Motor neuron (in vitro differentiated cells): ENCODE results near the gene PTPRK. TPM values are rescaled to one million over a fixed set of nuclear protein-coding genes. Genes with fewer than 3 reads are reported as not detected.

ENCODE experiments used
- ATAC-seq, 8 experiments: fragments of 200-7000 bp; cut with Tn5 transposase; replicated peaks in 6 of 8; 2 replicates each; pipeline ENCODE4 v1.8.0; 2021; ENCODE audit warnings: mild to moderate bottlenecking in 8 of 8, moderate library complexity in 8 of 8
- H3K27ac ChIP-seq, 2 donors: fragments of 250-450 bp; sonication (Bioruptor Pico); 2 replicates each; pipeline ENCODE4 v1.9.0; 2021; ENCODE audit warnings: antibody characterized with exemption in 2 of 2, mild to moderate bottlenecking in 2 of 2, moderate library complexity in 1 of 2
- H3K4me1 ChIP-seq, 2 donors: fragments of 250-450 bp; sonication (Bioruptor Pico); replicated peaks in 1 of 2; 2 replicates each; pipeline ENCODE4 v1.6.1; 2021; ENCODE audit warnings: antibody characterized with exemption in 2 of 2, mild to moderate bottlenecking in 2 of 2, moderate library complexity in 1 of 2
- H3K4me3 ChIP-seq, 5 donors: fragments of 250-450 bp; sonication (Bioruptor Pico); 2 replicates each; pipeline ENCODE4 v1.9.0; 2021; ENCODE audit warnings: antibody characterized with exemption in 5 of 5, mild to moderate bottlenecking in 5 of 5, moderate library complexity in 4 of 5
- WGBS, 10 experiments: fragments of 450-650 bp; shearing (Covaris generic); methylation state at CpG; one replicate each; pipeline ENCODE4 v1.0.0; 2022; 5-methylcytosine and 5-hydroxymethylcytosine counted together
- in situ Hi-C, 9 experiments: fragments of 400-800 bp; cut with MboI; loops; one replicate each; pipeline ENCODE4 v1.15.0; 2021; ENCODE audit warnings: low sequenced_read_pairs in 9 of 9, low pct_unique_long_range_greater_than_20kb in 2 of 9; ENCODE audit not compliant: unreplicated experiment in 9 of 9
- total RNA-seq, 8 experiments: library from RNA; unstranded; fragments of 300-600 nt; gene quantifications; 2 replicates each; pipeline versions ENCODE4 v1.2.3 to v1.2.4, GENCODE V29; 2022

Gene PTPRK
- total RNA-seq, 8 experiments from 2014 or later, result 14.4 to 93.9 (median 26.3) TPM

- Histone ChIP-seq H3K4me1 (no peaks in the 10 kb centered on the region), H3K27ac (no peak overlapping the region), H3K4me3 (no peak overlapping the region)
- no peak for ATAC-seq
- in situ Hi-C loops, result no loop called here
- WGBS, 10 experiments, result 33 to 97% (median 71%) methylated on average over 1 to 3 of the region's 3 CpGs; no CpG with 5 or more reads in 1 of the 10 experiments
Observed at GRCh38 chr6:127969701-127970100, 550.7 kb downstream of the PTPRK start.

DNA sequence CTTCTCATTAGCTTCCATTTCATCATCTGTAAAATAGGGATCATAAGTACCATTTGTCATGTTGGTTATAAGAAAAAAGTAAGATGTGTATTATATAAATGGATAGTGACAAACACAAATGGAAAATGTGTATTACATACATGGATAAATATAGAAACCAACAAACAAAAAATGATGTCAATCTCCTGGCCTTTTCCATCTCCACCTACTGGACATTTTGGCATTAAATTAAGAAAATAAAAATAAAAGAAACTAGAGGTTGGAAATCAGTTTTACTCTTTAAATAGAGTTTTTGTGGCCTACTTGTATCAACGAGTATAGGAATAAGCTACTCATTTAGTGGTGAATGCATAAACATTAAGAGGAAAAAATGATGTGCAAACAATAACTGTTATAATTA is 552.0 kb downstream of the PTPRK start:
- in situ Hi-C loops, result no loop called here
- Histone ChIP-seq H3K27ac (no peak overlapping the region), H3K4me3 (no peak overlapping the region), H3K4me1 (no peaks in the 10 kb centered on the region)
- 18 to 100% (median 87%) methylated on average over 1 of the region's 1 CpG; no CpG with 5 or more reads in 1 of the 10 experiments for WGBS, 10 experiments
- no peak for ATAC-seq

DNA sequence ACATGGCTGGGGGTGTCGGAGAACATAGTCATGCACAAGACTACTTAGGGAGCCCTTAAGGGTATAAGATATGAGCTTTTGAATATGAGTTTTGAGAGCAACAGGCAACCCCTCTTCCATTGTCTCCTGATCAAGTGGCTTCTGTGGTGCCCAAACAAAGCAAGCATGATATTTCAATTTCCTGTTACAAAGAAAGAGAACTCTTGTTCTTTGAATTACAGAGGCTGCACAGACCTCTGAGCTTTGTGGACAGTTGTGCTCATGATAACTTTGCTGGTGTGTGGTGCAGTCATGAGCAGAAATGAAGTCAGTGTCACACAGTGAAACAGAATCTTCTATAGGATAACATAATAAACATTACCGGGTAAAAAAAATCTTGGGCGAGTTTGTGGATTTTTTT is 552.7 kb downstream of the PTPRK start:
- in situ Hi-C loops, result no loop called here
- ATAC-seq, result no peak
- 51 to 100% (median 89%) methylated on average over 1 to 3 of the region's 3 CpGs; no CpG with 5 or more reads in 1 of the 10 experiments for WGBS, 10 experiments
- Histone ChIP-seq H3K4me3 (no peak overlapping the region), H3K27ac (no peak overlapping the region), H3K4me1 (no peaks in the 10 kb centered on the region)

- H3K4me3 ChIP-seq, result no peak overlapping the region
- in situ Hi-C loops, result no loop called here
- no peak overlapping the region for H3K27ac ChIP-seq
- no peaks in the 10 kb centered on the region for H3K4me1 ChIP-seq
- ATAC-seq, result no peak
- 71 to 100% (median 95%) methylated on average over 1 of the region's 1 CpG; no CpG with 5 or more reads in 4 of the 10 experiments for WGBS, 10 experiments
Observed at GRCh38 chr6:127966616-127967015, 553.8 kb downstream of the PTPRK start.

DNA sequence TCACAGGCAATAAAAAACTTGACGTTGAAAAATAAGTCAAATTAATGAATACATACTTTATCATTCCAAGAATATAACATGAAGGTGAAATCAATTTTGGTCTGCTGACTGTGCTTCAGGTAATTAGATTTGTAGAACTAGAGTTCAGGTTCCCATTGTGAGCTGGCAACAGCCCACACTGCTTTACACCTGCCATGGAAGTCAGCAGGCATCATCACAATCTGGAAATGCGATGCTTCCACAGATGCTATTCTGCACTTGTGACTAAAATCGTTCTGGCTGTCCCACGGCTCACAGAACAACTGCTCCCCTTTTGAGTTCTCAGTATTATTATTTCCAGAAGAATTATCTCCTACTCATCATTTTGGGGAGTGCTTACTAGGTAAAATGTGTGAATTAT is 556.9 kb downstream of the PTPRK start:
- 50 to 100% (median 91%) methylated on average over 1 to 4 of the region's 4 CpGs for WGBS, 10 experiments
- ATAC-seq, result no peak
- Histone ChIP-seq H3K4me1 (no peaks in the 10 kb centered on the region), H3K4me3 (no peak overlapping the region), H3K27ac (no peak overlapping the region)
- in situ Hi-C loops, result no loop called here

GRCh38 chr6:127959869-127960268 is 560.5 kb downstream of the PTPRK start:
- H3K4me1 ChIP-seq, result no peaks in the 10 kb centered on the region
- in situ Hi-C loops, result no loop called here
- no peak overlapping the region for H3K4me3 ChIP-seq
- 60 to 100% (median 95%) methylated on average over 1 to 3 of the region's 3 CpGs for WGBS, 10 experiments
- no peak overlapping the region for H3K27ac ChIP-seq
- no peak for ATAC-seq

DNA sequence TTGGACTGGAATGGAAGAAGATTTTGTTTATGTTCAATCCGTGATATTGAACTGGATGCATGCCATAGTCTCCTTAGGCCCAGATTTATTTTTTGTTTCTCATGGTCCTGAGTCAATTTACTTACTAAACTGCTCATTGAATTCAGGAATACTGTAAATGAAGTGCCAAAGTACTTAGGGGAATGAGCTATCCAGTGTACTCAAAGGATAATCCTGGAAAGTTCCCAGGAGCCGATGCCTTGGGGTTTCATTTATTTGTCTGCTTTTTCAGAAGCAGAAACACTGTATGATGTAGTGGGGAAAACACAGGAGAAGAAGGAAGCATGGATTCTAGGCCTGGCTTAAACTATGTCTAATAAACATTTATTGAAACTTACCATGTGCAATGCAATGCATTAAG is 563.4 kb downstream of the PTPRK start:
- H3K4me1 ChIP-seq, result no peaks in the 10 kb centered on the region
- WGBS, 10 experiments, result 46 to 100% (median 88%) methylated on average over 1 to 2 of the region's 2 CpGs; no CpG with 5 or more reads in 3 of the 10 experiments
- in situ Hi-C loops, result no loop called here
- no peak overlapping the region for H3K27ac ChIP-seq
- H3K4me3 ChIP-seq, result no peak overlapping the region
- peak in 1 of 8 experiments; percentile 79 for ATAC-seq

- in situ Hi-C loops, result no loop called here
- H3K4me3 ChIP-seq, result no peak overlapping the region
- ATAC-seq, result no peak
- no peak overlapping the region for H3K27ac ChIP-seq
- no peaks in the 10 kb centered on the region for H3K4me1 ChIP-seq
- 25 to 90% (median 81%) methylated on average over 1 to 6 of the region's 6 CpGs for WGBS, 10 experiments
Observed at GRCh38 chr6:127956260-127956888, 564.0 kb downstream of the PTPRK start.

DNA sequence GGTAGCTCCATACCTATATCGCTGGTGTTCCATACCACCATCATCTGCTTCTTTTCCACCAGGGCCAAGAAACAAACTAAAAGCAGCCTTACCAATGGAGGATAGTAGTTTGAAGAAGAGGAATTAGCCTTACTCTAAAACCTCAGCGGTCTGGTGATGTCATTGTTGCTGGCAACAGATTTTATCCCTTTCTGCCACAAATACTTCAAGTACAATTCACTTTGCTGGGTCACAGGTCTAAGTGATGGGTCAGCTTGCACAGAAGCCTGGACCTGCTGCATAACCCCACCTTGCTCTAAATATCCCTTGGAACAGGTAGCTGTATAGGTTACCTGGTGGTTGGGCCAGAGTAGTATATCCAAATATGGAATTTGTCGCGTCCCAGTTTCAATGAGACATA is 566.3 kb downstream of the PTPRK start:
- Histone ChIP-seq H3K4me3 (no peak overlapping the region), H3K4me1 (no peaks in the 10 kb centered on the region), H3K27ac (no peak overlapping the region)
- in situ Hi-C loops, result no loop called here
- WGBS, 10 experiments, result 80 to 100% (median 97%) methylated on average over 1 to 4 of the region's 4 CpGs
- no peak for ATAC-seq

- no peak for ATAC-seq
Observed at GRCh38 chr6:127952831-127953230, 567.6 kb downstream of the PTPRK start.

DNA sequence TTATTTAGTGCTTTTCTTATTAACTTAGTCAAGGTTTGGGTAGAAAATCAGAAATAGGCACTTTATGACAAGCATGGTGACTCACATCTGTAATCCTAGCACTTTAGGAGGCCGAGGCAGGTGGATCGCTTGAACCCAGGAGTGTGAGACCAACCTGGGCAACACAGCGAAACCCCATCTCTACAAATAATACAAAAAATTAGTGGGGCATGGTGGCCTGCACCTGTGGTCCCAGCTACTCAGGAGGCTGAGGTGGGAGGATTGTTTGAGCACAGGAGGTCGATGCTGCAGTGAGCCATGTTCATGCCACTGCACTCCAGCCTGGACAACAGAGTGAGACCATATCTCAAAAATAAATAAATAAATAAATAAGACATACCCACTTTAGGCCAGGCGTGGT is 568.2 kb downstream of the PTPRK start:
- ATAC-seq, result no peak
- no peak overlapping the region for H3K27ac ChIP-seq
- in situ Hi-C loops, result no loop called here
- H3K4me1 ChIP-seq, result no peaks in the 10 kb centered on the region
- 80 to 94% (median 92%) methylated on average over 1 to 4 of the region's 5 CpGs; no CpG with 5 or more reads in 5 of the 10 experiments for WGBS, 10 experiments
- H3K4me3 ChIP-seq, result no peak overlapping the region

More at GRCh38 chr6:127952831-127953230, 567.6 kb downstream of the PTPRK start:
- in situ Hi-C loops, result no loop called here
- WGBS, 10 experiments, result 67 to 100% (median 88%) methylated on average over 1 to 4 of the region's 4 CpGs; no CpG with 5 or more reads in 1 of the 10 experiments
- Histone ChIP-seq H3K4me1 (no peaks in the 10 kb centered on the region), H3K27ac (no peak overlapping the region), H3K4me3 (no peak overlapping the region)

GRCh38 chr6:127951172-127951917 is 569.1 kb downstream of the PTPRK start:
- WGBS, 10 experiments, result 42 to 81% (median 77%) methylated on average over 1 to 2 of the region's 2 CpGs; no CpG with 5 or more reads in 3 of the 10 experiments
- H3K4me3 ChIP-seq, result no peak overlapping the region
- H3K4me1 ChIP-seq, result no peaks in the 10 kb centered on the region
- H3K27ac ChIP-seq, result no peak overlapping the region
- no peak for ATAC-seq
- in situ Hi-C loops, result no loop called here

DNA sequence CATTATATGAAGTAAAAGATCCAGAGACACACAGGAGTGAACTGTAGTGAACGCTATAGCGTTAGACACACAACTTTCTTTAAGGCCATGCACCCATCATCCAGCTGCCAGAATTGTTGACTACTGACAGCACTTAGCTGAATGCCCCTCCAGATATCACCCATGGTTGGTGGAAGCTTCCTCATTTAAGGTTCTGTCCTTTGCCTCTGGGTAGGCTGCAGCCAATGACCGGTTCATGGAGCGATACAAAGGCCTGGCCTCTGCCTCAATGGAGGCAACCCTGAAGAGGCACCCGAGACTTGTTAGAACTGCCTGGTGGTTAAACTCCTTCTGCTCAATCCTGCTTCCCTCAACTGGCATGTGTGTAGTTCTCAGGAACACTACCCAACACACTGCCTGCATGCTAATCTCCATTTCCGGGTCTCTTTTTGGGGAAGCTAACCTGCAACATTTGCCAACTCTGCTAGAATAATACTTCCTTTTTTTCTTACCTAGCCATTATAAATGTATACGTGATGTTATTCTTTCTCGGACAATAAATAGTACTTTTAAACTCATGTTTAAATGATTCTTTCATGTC is 569.7 kb downstream of the PTPRK start:
- in situ Hi-C loops, result no loop called here
- WGBS, 10 experiments, result 57 to 100% (median 93%) methylated on average over 1 to 6 of the region's 8 CpGs; no CpG with 5 or more reads in 1 of the 10 experiments

More for the DNA sequence above, 569.7 kb downstream of the PTPRK start:
- H3K27ac ChIP-seq, result no peak overlapping the region
- no peaks in the 10 kb centered on the region for H3K4me1 ChIP-seq
- no peak overlapping the region for H3K4me3 ChIP-seq
- ATAC-seq, result no peak
